Loucy (cell line): ENCODE results near the gene TAS1R2.

Source experiments
- H2AFZ ChIP-seq: fragments of 200-600 bp; sonication (generic); 2 replicates; pipeline ENCODE4 v1.6.0; 2016; ENCODE audit warnings: antibody characterized with exemption, mild to moderate bottlenecking, low read length, moderate library complexity
- H3F3A ChIP-seq: fragments of 200-600 bp; 2 replicates; pipeline ENCODE4 v1.6.0; 2016; ENCODE audit warnings: antibody characterized with exemption, low read depth, mild to moderate bottlenecking
- H3K27me3 ChIP-seq: fragments of 200-600 bp; sonication (generic); 2 replicates; pipeline ENCODE4 v1.6.1; 2014; ENCODE audit warnings: low read length, mild to moderate bottlenecking; ENCODE audit not compliant: insufficient read depth, poor library complexity, severe bottlenecking
- H3K36me3 ChIP-seq: fragments of 200-600 bp; sonication (generic); 2 replicates; pipeline ENCODE4 v1.6.1; 2016; ENCODE audit warnings: low read length; ENCODE audit not compliant: insufficient read depth
- H3K4me1 ChIP-seq: fragments of 200-600 bp; sonication (generic); 2 replicates; pipeline ENCODE4 v1.5.1; 2014; ENCODE audit warnings: low read length, mild to moderate bottlenecking; ENCODE audit not compliant: insufficient read depth, poor library complexity, severe bottlenecking
- H3K4me2 ChIP-seq: fragments of 200-600 bp; sonication (generic); 2 replicates; pipeline ENCODE4 v1.6.0; 2014; ENCODE audit warnings: antibody characterized with exemption, low read length, low read depth, mild to moderate bottlenecking; ENCODE audit not compliant: poor library complexity, severe bottlenecking
- H3K4me3 ChIP-seq: fragments of 200-600 bp; sonication (generic); 2 replicates; pipeline ENCODE4 v1.5.1; 2014; ENCODE audit warnings: low read length, mild to moderate bottlenecking, mixed read lengths; ENCODE audit not compliant: poor library complexity, severe bottlenecking
- H3K79me2 ChIP-seq: fragments of 200-600 bp; sonication (generic); 2 replicates; pipeline ENCODE4 v1.6.1; 2014; ENCODE audit warnings: low read length; ENCODE audit not compliant: insufficient read depth
- H3K9ac ChIP-seq: fragments of 200-600 bp; sonication (generic); 2 replicates; pipeline ENCODE4 v1.6.0; 2014; ENCODE audit warnings: mild to moderate bottlenecking, low read depth, low read length, moderate library complexity; ENCODE audit not compliant: poor library complexity, severe bottlenecking
- H3K9me2 ChIP-seq: fragments of 200-600 bp; sonication (generic); replicated peaks from 2 replicates; pipeline ENCODE4 v1.6.1; 2016; ENCODE audit warnings: low read depth, low read length, mixed read lengths
- H3K9me3 ChIP-seq: fragments of 200-600 bp; sonication (generic); 2 replicates; pipeline ENCODE4 v1.6.1; 2014; ENCODE audit warnings: mild to moderate bottlenecking, antibody characterized with exemption, low read length, low read depth; ENCODE audit not compliant: insufficient read depth
- H4K20me1 ChIP-seq: fragments of 200-600 bp; sonication (generic); 2 replicates; pipeline ENCODE4 v1.6.0; 2014; ENCODE audit warnings: antibody characterized with exemption, low read length, mild to moderate bottlenecking; ENCODE audit not compliant: insufficient read depth, poor library complexity, severe bottlenecking
- EZH2phosphoT487 ChIP-seq: fragments of 200-600 bp; IDR thresholded peaks from 2 replicates; pipeline ENCODE4 v1.6.1; 2018; ENCODE audit warnings: antibody characterized with exemption, mild to moderate bottlenecking, moderate library complexity, borderline replicate concordance
- TF ChIP-seq, protein P1 (sequence below): fragments of 200-600 bp; sonication (generic); conservative IDR thresholded peaks from 2 replicates; pipeline ENCODE4 v1.5.1; 2014; ENCODE audit warnings: mild to moderate bottlenecking, antibody characterized with exemption, low read length

Gene TAS1R2

DNA sequence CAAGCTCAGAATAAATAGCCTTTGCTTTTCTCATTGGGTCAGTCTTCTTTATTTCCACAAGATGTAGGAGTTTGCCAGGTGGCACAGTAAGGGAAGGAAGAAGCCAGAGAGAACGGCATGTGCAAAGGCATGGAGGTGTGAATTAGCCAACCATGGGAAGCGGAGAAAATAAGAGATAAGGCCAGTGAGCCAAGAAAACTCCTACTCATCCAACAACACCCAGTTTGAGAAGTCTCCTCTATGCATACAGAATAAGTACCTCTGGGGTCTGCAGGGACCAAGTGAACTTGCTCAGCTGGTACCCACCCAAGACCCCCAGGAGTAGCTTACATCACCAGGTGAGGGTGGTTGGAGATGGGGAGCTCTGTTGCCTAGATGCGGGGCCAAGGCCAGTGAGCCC lies 66.7 kb downstream of the TAS1R2 start:
- H3K27me3 ChIP-seq = no peaks in the 10 kb centered on the region
- H3K4me1 ChIP-seq = no peaks in the 10 kb centered on the region
- H3K9me3 ChIP-seq = no peaks in the 10 kb centered on the region
- H3K9ac ChIP-seq = no peak overlapping the region
- no peaks in the 10 kb centered on the region for H3K79me2 ChIP-seq
- no peak overlapping the region for H2AFZ ChIP-seq
- no peaks in the 10 kb centered on the region for H3K36me3 ChIP-seq
- no peak overlapping the region for H3K4me3 ChIP-seq
- H3F3A ChIP-seq = no peaks in the 10 kb centered on the region
- no peaks in the 10 kb centered on the region for H3K9me2 ChIP-seq
- TF ChIP-seq EZH2phosphoT487 = no peak
- TF ChIP-seq, protein P1, sequence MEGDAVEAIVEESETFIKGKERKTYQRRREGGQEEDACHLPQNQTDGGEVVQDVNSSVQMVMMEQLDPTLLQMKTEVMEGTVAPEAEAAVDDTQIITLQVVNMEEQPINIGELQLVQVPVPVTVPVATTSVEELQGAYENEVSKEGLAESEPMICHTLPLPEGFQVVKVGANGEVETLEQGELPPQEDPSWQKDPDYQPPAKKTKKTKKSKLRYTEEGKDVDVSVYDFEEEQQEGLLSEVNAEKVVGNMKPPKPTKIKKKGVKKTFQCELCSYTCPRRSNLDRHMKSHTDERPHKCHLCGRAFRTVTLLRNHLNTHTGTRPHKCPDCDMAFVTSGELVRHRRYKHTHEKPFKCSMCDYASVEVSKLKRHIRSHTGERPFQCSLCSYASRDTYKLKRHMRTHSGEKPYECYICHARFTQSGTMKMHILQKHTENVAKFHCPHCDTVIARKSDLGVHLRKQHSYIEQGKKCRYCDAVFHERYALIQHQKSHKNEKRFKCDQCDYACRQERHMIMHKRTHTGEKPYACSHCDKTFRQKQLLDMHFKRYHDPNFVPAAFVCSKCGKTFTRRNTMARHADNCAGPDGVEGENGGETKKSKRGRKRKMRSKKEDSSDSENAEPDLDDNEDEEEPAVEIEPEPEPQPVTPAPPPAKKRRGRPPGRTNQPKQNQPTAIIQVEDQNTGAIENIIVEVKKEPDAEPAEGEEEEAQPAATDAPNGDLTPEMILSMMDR = no peak
- no peak overlapping the region for H3K4me2 ChIP-seq
- H4K20me1 ChIP-seq = no peaks in the 10 kb centered on the region
